DOHH2 (cell line): ENCODE results near the gene GPR153.

Experiments
- CTCF ChIP-seq: fragments of 200-600 bp; sonication (generic); IDR thresholded peaks from one replicate; pipeline ENCODE4 v1.5.1; 2014; ENCODE audit warnings: antibody characterized with exemption, mild to moderate bottlenecking, low read depth, low read length; ENCODE audit not compliant: poor library complexity, severe bottlenecking
- EZH2phosphoT487 ChIP-seq: fragments of 200-600 bp; sonication (generic); IDR thresholded peaks from 2 replicates; pipeline ENCODE4 v1.6.1; 2017; ENCODE audit warnings: borderline replicate concordance, mild to moderate bottlenecking, antibody characterized with exemption, low read length, moderate library complexity, mixed read lengths

GRCh38 chr1:6302568-6302967, 41.7 kb upstream of the GPR153 start:
- TF ChIP-seq CTCF (no peak), EZH2phosphoT487 (no peak)
